Neural cell (in vitro differentiated cells): ENCODE results near the gene EEF1A2. TPM values are rescaled to one million over a fixed set of nuclear protein-coding genes. Genes with fewer than 3 reads are reported as not detected.

Source experiments
- H2AFZ ChIP-seq: fragments of 200-600, 300-800 bp; sonication (generic), shearing (Covaris generic); 2 replicates; pipeline ENCODE4 v1.6.0; 2014; ENCODE audit warnings: low read depth, mild to moderate bottlenecking, antibody characterized with exemption, low read length, moderate library complexity
- H3F3A ChIP-seq: fragments of 200-600 bp; shearing (Covaris generic); 2 replicates; pipeline ENCODE4 v1.6.1; 2016; ENCODE audit warnings: mild to moderate bottlenecking, moderate library complexity, mixed read lengths, antibody characterized with exemption, low read length; ENCODE audit not compliant: insufficient read depth, poor library complexity, severe bottlenecking
- H3K27ac ChIP-seq: fragments of 200-600, 300-800 bp; sonication (generic), shearing (Covaris generic); 2 replicates; pipeline ENCODE4 v1.5.1; 2014; ENCODE audit warnings: mild to moderate bottlenecking, low read length, moderate library complexity
- H3K27me3 ChIP-seq: fragments of 300-800, 200-600 bp; sonication (generic), shearing (Covaris generic); 2 replicates; pipeline ENCODE4 v1.6.0; 2014; ENCODE audit warnings: mild to moderate bottlenecking, low read depth, low read length, moderate library complexity; ENCODE audit not compliant: insufficient read depth
- H3K36me3 ChIP-seq: fragments of 300-800, 200-600 bp; sonication (generic), shearing (Covaris generic); 2 replicates; pipeline ENCODE4 v1.5.1; 2014; ENCODE audit warnings: mild to moderate bottlenecking, antibody characterized with exemption, low read length, moderate library complexity; ENCODE audit not compliant: insufficient read depth
- H3K4me2 ChIP-seq: fragments of 300-800, 200-600 bp; sonication (generic), shearing (Covaris generic); 2 replicates; pipeline ENCODE4 v1.6.0; 2014; ENCODE audit warnings: mild to moderate bottlenecking, low read length
- H3K4me3 ChIP-seq: fragments of 300-800, 200-600 bp; sonication (generic), shearing (Covaris generic); 2 replicates; pipeline ENCODE4 v1.5.1; 2014; ENCODE audit warnings: mild to moderate bottlenecking, low read length, moderate library complexity
- H3K79me2 ChIP-seq: fragments of 200-600 bp; shearing (Covaris generic); replicated peaks from 2 replicates; pipeline ENCODE4 v1.6.0; 2014; ENCODE audit warnings: mild to moderate bottlenecking, low read length, moderate library complexity; ENCODE audit not compliant: insufficient read depth
- H3K9ac ChIP-seq: fragments of 300-800, 200-600 bp; sonication (generic), shearing (Covaris generic); 2 replicates; pipeline ENCODE4 v1.6.1; 2016; ENCODE audit warnings: mild to moderate bottlenecking, low read length, mixed read lengths
- H3K9me2 ChIP-seq: fragments of 200-600 bp; shearing (Covaris generic); 2 replicates; pipeline ENCODE4 v1.6.1; 2016; ENCODE audit warnings: mild to moderate bottlenecking, low read length, mixed read lengths; ENCODE audit not compliant: insufficient read depth
- H3K9me3 ChIP-seq: fragments of 200-600, 300-800 bp; sonication (generic), shearing (Covaris generic); 2 replicates; pipeline ENCODE4 v1.6.1; 2016; ENCODE audit warnings: mild to moderate bottlenecking, mixed run types, low read length, moderate library complexity, mixed read lengths
- H4K20me1 ChIP-seq: fragments of 200-600 bp; shearing (Covaris generic); 2 replicates; pipeline ENCODE4 v1.6.1; 2016; ENCODE audit warnings: mild to moderate bottlenecking, mixed run types; ENCODE audit not compliant: insufficient read depth
- CTCF ChIP-seq: fragments of 450-650 bp; IDR thresholded peaks from 2 replicates; pipeline ENCODE4 v1.5.1; 2014; ENCODE audit warnings: antibody characterized with exemption, mild to moderate bottlenecking, moderate library complexity; ENCODE audit not compliant: poor library complexity, severe bottlenecking
- EP300 ChIP-seq: fragments of 450-650 bp; conservative IDR thresholded peaks from 2 replicates; pipeline ENCODE4 v1.6.1; 2014; ENCODE audit warnings: antibody characterized with exemption, mild to moderate bottlenecking, moderate library complexity; ENCODE audit not compliant: poor library complexity, severe bottlenecking
- EZH2 ChIP-seq: fragments of 200-600, 300-800 bp; shearing (Covaris generic), sonication (generic); IDR thresholded peaks from 2 replicates; pipeline ENCODE4 v1.6.1; 2014; ENCODE audit warnings: antibody characterized with exemption, low read length, borderline replicate concordance, mild to moderate bottlenecking; ENCODE audit not compliant: insufficient read depth, poor library complexity, severe bottlenecking
- MXI1 ChIP-seq: fragments of 450-650 bp; conservative IDR thresholded peaks from 2 replicates; pipeline ENCODE4 v1.6.1; 2014; ENCODE audit warnings: antibody characterized with exemption, mild to moderate bottlenecking; ENCODE audit not compliant: poor library complexity, severe bottlenecking
- POLR2AphosphoS5 ChIP-seq: IDR thresholded peaks from 2 replicates; pipeline ENCODE4 v1.6.1; 2012
- RAD21 ChIP-seq: fragments of 450-650 bp; conservative IDR thresholded peaks from 2 replicates; pipeline ENCODE4 v1.6.1; 2014; ENCODE audit warnings: antibody characterized with exemption, mild to moderate bottlenecking, moderate library complexity
- REST ChIP-seq: IDR thresholded peaks from 2 replicates; pipeline ENCODE4 v1.6.1; 2012; ENCODE audit warnings: borderline replicate concordance
- SMC3 ChIP-seq: fragments of 450-650 bp; conservative IDR thresholded peaks from 2 replicates; pipeline ENCODE4 v1.6.1; 2014; ENCODE audit warnings: antibody characterized with exemption, mild to moderate bottlenecking, moderate library complexity; ENCODE audit not compliant: poor library complexity
- TAF1 ChIP-seq: IDR thresholded peaks from 2 replicates; pipeline ENCODE4 v1.6.1; 2012; ENCODE audit warnings: low read depth
- polyA plus RNA-seq: library from polyadenylated mRNA; depleted of rRNA; stranded (reverse); fragments of >200 nt; gene quantifications from 2 replicates; pipeline ENCODE4 v1.2.3, GENCODE V29; 2014

Gene EEF1A2
- polyA plus RNA-seq, 1 donor from 2014 or later, result 208 TPM

GRCh38 chr20:63522091-63522868 is 23.4 kb upstream of the EEF1A2 start:
- Histone ChIP-seq H3K79me2 (peaks cover 17% of the 10 kb centered on the region), H3K4me2 (peak overlapping the region; percentile 94), H3K4me3 (peak overlapping the region; percentile 94), H3K27ac (peak overlapping the region; percentile 20), H3K9me2 (no peaks in the 10 kb centered on the region), H2AFZ (no peak overlapping the region), H3F3A (no peaks in the 10 kb centered on the region), H3K27me3 (no peaks in the 10 kb centered on the region), H3K9ac (peak overlapping the region; percentile 95), H3K9me3 (no peaks in the 10 kb centered on the region), H3K36me3 (no peaks in the 10 kb centered on the region), H4K20me1 (peaks cover 9% of the 10 kb centered on the region)
- TF ChIP-seq EZH2, result no peak

- Histone ChIP-seq H3K36me3 (no peaks in the 10 kb centered on the region), H2AFZ (no peak overlapping the region), H3K27ac (peak overlapping the region; percentile 84), H3K9me2 (no peaks in the 10 kb centered on the region), H3K79me2 (peaks cover 17% of the 10 kb centered on the region), H3K27me3 (no peaks in the 10 kb centered on the region), H3K4me2 (peak overlapping the region; percentile 78), H3K9ac (peak overlapping the region; percentile 95), H4K20me1 (peaks cover 9% of the 10 kb centered on the region), H3K9me3 (no peaks in the 10 kb centered on the region), H3F3A (no peaks in the 10 kb centered on the region), H3K4me3 (peak overlapping the region; percentile 94)
- no peak for TF ChIP-seq RAD21
- TF ChIP-seq TAF1, result no peak
- TF ChIP-seq CTCF, result no peak
- TF ChIP-seq REST, result no peak
- no peak for TF ChIP-seq EP300
- TF ChIP-seq SMC3, result no peak
- no peak for TF ChIP-seq MXI1
- TF ChIP-seq POLR2AphosphoS5, result no peak
- no peak for TF ChIP-seq EZH2
These were observed 22.7 kb upstream of the EEF1A2 start for GRCh38 chr20:63521602-63522001.
